HCT116 (cell line): Measurements from ENCODE around the gene COL4A1. TPM values are rescaled to one million over a fixed set of nuclear protein-coding genes. Genes with fewer than 3 reads are reported as not detected.
A peak's percentile ranks its signal among the peaks of the same experiment; 100 is the strongest.

Experiments
- ATAC-seq: fragments of 200-7000 bp; cut with Tn5 transposase; 2 replicates; pipeline ENCODE4 v1.9.1; 2020; ENCODE audit warnings: mild to moderate bottlenecking, moderate library complexity
- BruUV-seq: library from RNA; stranded (reverse); fragments of 400-500 nt; replicated peaks from 2 replicates; lab custom pipeline; 2021; lab: Mats Ljungman, UMichigan
- CTCF ChIA-PET: fragments of 300-600 bp; sonication (Branson Sonifier 250); formaldehyde crosslinking; loops from one replicate; lab custom pipeline; 2021; ENCODE audit warnings: antibody characterized with exemption; lab: Charles Lee
- POLR2A ChIA-PET: fragments of 300-600, 350-600 bp; sonication (Branson Sonifier 250); formaldehyde crosslinking; loops from one replicate; lab custom pipeline; 2021; ENCODE audit warnings: antibody characterized with exemption; lab: Charles Lee
- RAD21 ChIA-PET, 2 experiments: fragments of 300-600 bp; sonication (Branson Sonifier 250); formaldehyde crosslinking; loops; one replicate each; lab custom pipeline; 2023; ENCODE audit warnings: low total read pairs in 2 of 2; ENCODE audit not compliant: uncharacterized antibody in 2 of 2, unreplicated experiment in 2 of 2, low non-redundant PET in 1 of 2; lab: Charles Lee
- DNase-seq: peaks from one replicate; pipeline ENCODE4 v3.0.0-alpha.2; 2010; ENCODE audit warnings: low read depth, low spot score
- H2AFZ ChIP-seq: fragments of 200-600 bp; shearing (Covaris generic), sonication (generic); 2 replicates; pipeline ENCODE4 v1.6.1; 2017; ENCODE audit warnings: low read depth, mixed run types, mixed read lengths, antibody characterized with exemption, low read length; ENCODE audit not compliant: poor library complexity, severe bottlenecking
- H3K27ac ChIP-seq: 2 replicates; pipeline ENCODE4 v1.5.1; 2012; ENCODE audit warnings: low read depth, low read length
- H3K27me3 ChIP-seq: fragments of 200-600 bp; sonication (generic); 2 replicates; pipeline ENCODE4 v1.6.1; 2016; ENCODE audit warnings: mixed run types, low read length, mixed read lengths; ENCODE audit not compliant: insufficient read depth
- H3K36me3 ChIP-seq, 2 experiments: fragments of 200-500 bp in 1 of 2; fragments of 200-600 bp in 1 of 2; sonication (Bioruptor generic) in 1 of 2; sonication (generic) in 1 of 2; 2 replicates each; pipeline versions ENCODE4 v1.5.1 to v1.6.1; 2014 to 2016; ENCODE audit warnings: low read length in 2 of 2, inconsistent platforms in 1 of 2, mixed read lengths in 1 of 2, mixed run types in 1 of 2; ENCODE audit not compliant: insufficient read depth in 2 of 2, control insufficient read depth in 1 of 2
- H3K4me1 ChIP-seq, 2 experiments: fragments of 200-600 bp in 1 of 2; sonication (generic) in 1 of 2; 2 replicates each; pipeline versions ENCODE4 v1.5.1 to v1.6.1; 2012 to 2017; ENCODE audit warnings: low read length in 2 of 2, inconsistent platforms in 1 of 2, mild to moderate bottlenecking in 1 of 2, mixed read lengths in 1 of 2, mixed run types in 1 of 2, moderate library complexity in 1 of 2; ENCODE audit not compliant: insufficient read depth in 2 of 2, control insufficient read depth in 1 of 2
- H3K4me2 ChIP-seq: fragments of 200-600 bp; sonication (generic); 2 replicates; pipeline ENCODE4 v1.6.1; 2017; ENCODE audit warnings: mixed run types, low read length, mixed read lengths
- H3K4me3 ChIP-seq, 2 experiments: fragments of 200-600 bp in 1 of 2; sonication (generic) in 1 of 2; replicated peaks in 1 of 2; 2 replicates each; pipeline ENCODE4 v1.5.1; 2011 to 2016; ENCODE audit warnings: low read length in 2 of 2, control low read depth in 1 of 2, low read depth in 1 of 2, mild to moderate bottlenecking in 1 of 2, mixed read lengths in 1 of 2, mixed run types in 1 of 2
- H3K79me2 ChIP-seq: fragments of 200-600 bp; sonication (generic); 2 replicates; pipeline ENCODE4 v1.6.1; 2017; ENCODE audit warnings: mild to moderate bottlenecking, mixed run types, low read length, moderate library complexity, mixed read lengths; ENCODE audit not compliant: insufficient read depth
- H3K9ac ChIP-seq: fragments of 200-600 bp; sonication (generic); 2 replicates; pipeline ENCODE4 v1.6.1; 2016; ENCODE audit warnings: low read length, mixed read lengths
- H3K9me2 ChIP-seq: fragments of 200-600 bp; sonication (generic), shearing (Covaris generic); 2 replicates; pipeline ENCODE4 v1.6.1; 2017; ENCODE audit warnings: mixed run types, mild to moderate bottlenecking, moderate library complexity; ENCODE audit not compliant: insufficient read depth
- H3K9me3 ChIP-seq, 2 experiments: fragments of 200-500 bp in 1 of 2; fragments of 200-600 bp in 1 of 2; sonication (Bioruptor generic) in 1 of 2; sonication (generic) in 1 of 2; 2 replicates each; pipeline ENCODE4 v1.6.1; 2014 to 2017; ENCODE audit warnings: low read length in 2 of 2, mixed read lengths in 2 of 2, inconsistent platforms in 1 of 2, low read depth in 1 of 2, mild to moderate bottlenecking in 1 of 2, mixed run types in 1 of 2, moderate library complexity in 1 of 2; ENCODE audit not compliant: control insufficient read depth in 1 of 2, insufficient read depth in 1 of 2
- H4K20me1 ChIP-seq: fragments of 200-600 bp; sonication (generic), shearing (Covaris generic); 2 replicates; pipeline ENCODE4 v1.6.1; 2017; ENCODE audit warnings: mixed run types, mild to moderate bottlenecking, moderate library complexity; ENCODE audit not compliant: insufficient read depth
- CTCF ChIP-seq, 3 experiments: fragments of 200-600 bp in 1 of 3; sonication (generic) in 1 of 3; IDR thresholded peaks in 2 of 3; conservative IDR thresholded peaks in 1 of 3; 2 replicates each; pipeline ENCODE4 v1.5.1; 2012 to 2017; ENCODE audit warnings: low read depth in 2 of 3, low read length in 2 of 3, antibody characterized with exemption in 1 of 3, borderline replicate concordance in 1 of 3, control low read depth in 1 of 3, mild to moderate bottlenecking in 1 of 3, mixed read lengths in 1 of 3, mixed run types in 1 of 3, moderate library complexity in 1 of 3; ENCODE audit not compliant: insufficient read depth in 1 of 3
- EGR1 ChIP-seq: IDR thresholded peaks from 2 replicates; pipeline ENCODE4 v1.6.1; 2012; ENCODE audit warnings: low read depth
- EZH2 ChIP-seq: fragments of 200-600 bp; sonication (generic); IDR thresholded peaks from 2 replicates; pipeline ENCODE4 v1.6.1; 2017; ENCODE audit warnings: antibody characterized with exemption, mixed run types
- POLR2AphosphoS5 ChIP-seq: IDR thresholded peaks from 2 replicates; pipeline ENCODE4 v1.6.1; 2011; ENCODE audit warnings: mild to moderate bottlenecking, low read depth, low read length, moderate library complexity
- SRF ChIP-seq: IDR thresholded peaks from 2 replicates; pipeline ENCODE4 v1.6.1; 2012; ENCODE audit warnings: low read depth
- YY1 ChIP-seq: IDR thresholded peaks from 2 replicates; pipeline ENCODE4 v1.6.1; 2011; ENCODE audit warnings: low read length, low read depth, moderate library complexity, mild to moderate bottlenecking; ENCODE audit not compliant: insufficient replicate concordance; ENCODE audit errors: extremely low read depth
- ZNF274 ChIP-seq: fragments of 200-500 bp; sonication (Bioruptor generic); IDR thresholded peaks from 2 replicates; pipeline ENCODE4 v1.6.1; 2014; ENCODE audit warnings: mild to moderate bottlenecking, low read depth, low read length, inconsistent platforms
- intact Hi-C: fragments of 100-400 bp; cut with micrococcal nuclease; formaldehyde crosslinking; loops from 2 replicates; pipeline ENCODE4 v1.10.0; 2022
- total RNA-seq: library from RNA; stranded (reverse); gene quantifications from one replicate; pipeline ENCODE4 v1.2.1, GENCODE V29; 2021; ENCODE audit not compliant: unreplicated experiment

Gene COL4A1
- total RNA-seq, 1 experiment from 2014 or later = 0.57 TPM

DNA sequence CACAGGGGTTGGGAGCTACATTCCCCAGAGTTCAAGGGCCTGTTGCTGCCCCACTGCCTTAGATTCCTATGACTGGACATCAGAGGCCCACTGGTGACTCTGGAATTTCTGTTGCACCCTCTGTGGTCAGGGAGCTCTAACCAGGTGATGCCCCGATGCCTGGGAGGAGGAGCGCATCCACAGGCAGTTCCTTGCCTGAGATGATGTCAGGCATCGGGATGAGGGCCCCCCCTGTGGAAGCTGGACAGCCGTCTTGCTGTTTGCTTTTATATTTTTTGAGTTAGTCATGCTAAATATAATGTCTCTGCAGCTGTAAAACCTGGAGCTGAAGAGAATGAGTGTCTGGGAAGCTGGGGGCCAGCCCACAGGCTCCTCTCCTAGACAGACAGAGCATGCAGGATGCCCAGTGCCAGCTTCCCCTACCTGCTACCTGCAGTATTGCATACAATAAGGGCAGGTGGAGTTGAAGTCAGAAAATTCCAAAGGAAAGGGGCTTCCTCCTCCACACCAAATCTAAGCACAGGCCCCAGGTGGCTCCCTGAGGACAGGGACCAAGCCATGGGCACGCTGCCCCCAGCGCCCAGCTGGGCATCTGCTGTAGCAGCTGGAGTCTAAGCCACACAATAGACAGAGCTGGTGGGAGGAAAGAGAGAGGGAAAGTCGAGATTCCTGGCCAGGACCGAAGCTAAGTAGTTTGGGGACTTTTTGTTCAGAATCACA is 16.4 kb upstream of the COL4A1 start:
- Histone ChIP-seq H3K27ac (no peak overlapping the region), H3K4me2 (no peak overlapping the region), H2AFZ (no peak overlapping the region), H3K9ac (no peak overlapping the region), H3K4me1 (peaks cover 22% of the 10 kb centered on the region in 2 experiments), H3K27me3 (peaks cover 13% of the 10 kb centered on the region; the same call in 1 of the 2 replicates), H3K4me3 (no peak overlapping the region), H3K9me3 (no peaks in the 10 kb centered on the region), H3K79me2 (no peaks in the 10 kb centered on the region), H3K36me3 (no peaks in the 10 kb centered on the region), H3K9me2 (no peaks in the 10 kb centered on the region), H4K20me1 (no peaks in the 10 kb centered on the region)
- intact Hi-C loops = no loop called here
- TF ChIP-seq CTCF (IDR thresholded peaks at IDR 0.05 in 2 of 3, conservative IDR thresholded peaks at IDR 0.05 in 1 of 3; ENCODE audit: borderline replicate concordance in 1 of 3, insufficient read depth in 1 of 3, low read depth in 2 of 3, low read length in 2 of 3) (peak in 2 of 3 experiments; percentile 25 to 36; a peak in 3 of 6 replicates), ZNF274 (no peak)
- no TSS peak for BruUV-seq
- CTCF ChIA-PET = interaction anchor here (0.8 to 1.2 kb wide), 2 partner anchors 15 to 121 kb away, joined by 3 read pairs; no protein-coding TSS in a partner anchor
- peak; percentile 33; the same call in 1 of the 2 replicates for ATAC-seq
- RAD21 ChIA-PET = no interaction called here
- POLR2A ChIA-PET = no interaction called here
- DNase-seq = no peak

DNA sequence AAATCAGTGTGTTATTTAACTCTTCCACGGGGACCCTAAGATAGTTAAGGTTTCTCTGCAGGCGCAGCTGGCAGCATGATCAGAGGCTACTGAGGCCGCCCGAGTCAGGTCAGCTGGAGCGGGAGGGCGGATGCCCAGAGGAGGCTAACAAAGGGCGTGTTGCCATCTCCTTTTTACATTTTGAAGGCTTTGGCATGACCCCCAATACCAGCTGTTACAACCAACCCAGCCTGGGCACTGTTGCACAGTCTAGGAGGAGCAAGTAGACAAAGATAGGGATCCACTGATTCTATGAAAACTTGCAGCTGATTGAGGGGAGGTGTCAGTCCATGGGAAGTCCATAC is 15.8 kb upstream of the COL4A1 start:
- H3K9me3 ChIP-seq = no peaks in the 10 kb centered on the region
- no peaks in the 10 kb centered on the region for H3K9me2 ChIP-seq
- no peak for TF ChIP-seq SRF
- TF ChIP-seq ZNF274 = no peak
- TF ChIP-seq POLR2AphosphoS5 = no peak
- TF ChIP-seq EZH2 = no peak
- TF ChIP-seq EGR1 = no peak
- TF ChIP-seq YY1 = no peak
- no peak overlapping the region for H3K4me3 ChIP-seq
- ChIA-PET CTCF (interaction anchor here (0.8 to 1.2 kb wide), 2 partner anchors 16 to 122 kb away, joined by 3 read pairs; no protein-coding TSS in a partner anchor), POLR2A (no interaction called here), RAD21 (no interaction called here)
- H3K27me3 ChIP-seq = peaks cover 13% of the 10 kb centered on the region; the same call in 1 of the 2 replicates
- DNase-seq (no peak), ATAC-seq (no peak)
- intact Hi-C loops = no loop called here
- peaks cover 22% of the 10 kb centered on the region in 2 experiments for H3K4me1 ChIP-seq
- H2AFZ ChIP-seq = no peak overlapping the region
- H3K79me2 ChIP-seq = no peaks in the 10 kb centered on the region
- no peak overlapping the region for H3K4me2 ChIP-seq
- BruUV-seq = no TSS peak
- no peaks in the 10 kb centered on the region for H4K20me1 ChIP-seq
- H3K36me3 ChIP-seq = no peaks in the 10 kb centered on the region
- H3K9ac ChIP-seq = no peak overlapping the region
- no peak overlapping the region for H3K27ac ChIP-seq
